PFSK-1 (cell line): Measurements from ENCODE around the gene PPM1J. TPM values are rescaled to one million over a fixed set of nuclear protein-coding genes. Genes with fewer than 3 reads are reported as not detected.

Source experiments
- FOXP2 ChIP-seq: optimal IDR thresholded peaks from 2 replicates; pipeline ENCODE3; 2011; ENCODE audit warnings: borderline replicate concordance, control low read depth, inconsistent platforms; ENCODE audit not compliant: insufficient read depth; ENCODE audit errors: extremely low read length, extremely low read depth
- POLR2AphosphoS5 ChIP-seq: IDR thresholded peaks from 2 replicates; pipeline ENCODE4 v1.6.1; 2012; ENCODE audit warnings: low read depth, mild to moderate bottlenecking, control low read depth, low read length, moderate library complexity
- REST ChIP-seq, 2 experiments: IDR thresholded peaks; 2 replicates each; pipeline versions ENCODE4 v1.6.1 to v1.8.0; 2011 to 2012; ENCODE audit warnings: low read depth in 2 of 2, low read length in 2 of 2, control low read depth in 1 of 2, inconsistent platforms in 1 of 2, mild to moderate bottlenecking in 1 of 2, moderate library complexity in 1 of 2; ENCODE audit not compliant: insufficient read depth in 1 of 2
- SIN3A ChIP-seq: IDR thresholded peaks from 2 replicates; pipeline ENCODE4 v1.6.1; 2012; ENCODE audit warnings: mild to moderate bottlenecking, low read length, moderate library complexity, borderline replicate concordance; ENCODE audit not compliant: insufficient read depth
- TAF1 ChIP-seq: IDR thresholded peaks from 2 replicates; pipeline ENCODE4 v1.6.1; 2012; ENCODE audit warnings: low read length, control low read depth, borderline replicate concordance; ENCODE audit not compliant: insufficient read depth
- polyA plus RNA-seq: library from polyadenylated mRNA; unstranded; fragments of >200 nt; gene quantifications from one replicate; pipeline ENCODE4 v1.2.1, GENCODE V29; 2012; ENCODE audit warnings: low read depth, missing spikeins; ENCODE audit not compliant: insufficient read length

PPM1J gene
- 2.0 TPM for polyA plus RNA-seq

- TF ChIP-seq POLR2AphosphoS5 (no peak), TAF1 (no peak), SIN3A (no peak), REST (IDR thresholded peaks at IDR 0.05; ENCODE audit: insufficient read depth in 1 of 2, low read depth in 2 of 2, low read length in 2 of 2) (no peak), FOXP2 (no peak)
These were observed at the start of gene PPM1J for GRCh38 chr1:112715264-112716053. Gene PPM1J (minus strand): TSS chr1:112715332. CDS start chr1:112715301, 31 bp downstream.

GRCh38 chr1:112762541-112763500, 47.7 kb upstream of the PPM1J start:
- no peak for TF ChIP-seq POLR2AphosphoS5
- TF ChIP-seq SIN3A = no peak
- TF ChIP-seq FOXP2 = no peak
- no peak for TF ChIP-seq REST (IDR thresholded peaks at IDR 0.05; ENCODE audit: insufficient read depth in 1 of 2, low read depth in 2 of 2, low read length in 2 of 2)
- no peak for TF ChIP-seq TAF1

- TF ChIP-seq REST (IDR thresholded peaks at IDR 0.05; ENCODE audit: insufficient read depth in 1 of 2, low read depth in 2 of 2, low read length in 2 of 2) (no peak), FOXP2 (no peak), SIN3A (no peak), TAF1 (no peak)
These were observed 46.8 kb upstream of the PPM1J start for GRCh38 chr1:112761714-112762480.

- no peak for TF ChIP-seq FOXP2
- TF ChIP-seq SIN3A = no peak
- no peak for TF ChIP-seq POLR2AphosphoS5
- TF ChIP-seq REST (IDR thresholded peaks at IDR 0.05; ENCODE audit: insufficient read depth in 1 of 2, low read depth in 2 of 2, low read length in 2 of 2) = no peak
- TF ChIP-seq TAF1 = no peak
These were observed 44.1 kb upstream of the PPM1J start for GRCh38 chr1:112759228-112759627.
